PC-9 (cell line): ENCODE measurements around the gene ZNF665.

Experiments
- CTCF ChIP-seq: fragments of 200-600 bp; sonication (generic); conservative IDR thresholded peaks from 2 replicates; pipeline ENCODE4 v1.6.1; 2017; ENCODE audit warnings: mixed run types, antibody characterized with exemption, mild to moderate bottlenecking, moderate library complexity
- EZH2 ChIP-seq: fragments of 200-600 bp; sonication (generic); IDR thresholded peaks from 2 replicates; pipeline ENCODE4 v1.8.0; 2017; ENCODE audit warnings: antibody characterized with exemption, low read depth

- TF ChIP-seq CTCF (no peak), EZH2 (no peak)
Measured at GRCh38 chr19:53157626-53158025, 35.5 kb downstream of the ZNF665 start.
